HG02623 (cell line): Measurements from ENCODE around the gene DGCR2.
"Not testable (repeated sequence)": the region's sequence is repeated elsewhere in the genome, so short reads cannot be mapped to it uniquely, and the experiment has no call there.

Experiments used
- ATAC-seq: cut with Tn5 transposase; IDR thresholded peaks from one replicate; pipeline ENCODE4 v1.9.1; 2021; ENCODE audit warnings: moderate library complexity; ENCODE audit not compliant: unreplicated experiment

The DGCR2 gene

DNA sequence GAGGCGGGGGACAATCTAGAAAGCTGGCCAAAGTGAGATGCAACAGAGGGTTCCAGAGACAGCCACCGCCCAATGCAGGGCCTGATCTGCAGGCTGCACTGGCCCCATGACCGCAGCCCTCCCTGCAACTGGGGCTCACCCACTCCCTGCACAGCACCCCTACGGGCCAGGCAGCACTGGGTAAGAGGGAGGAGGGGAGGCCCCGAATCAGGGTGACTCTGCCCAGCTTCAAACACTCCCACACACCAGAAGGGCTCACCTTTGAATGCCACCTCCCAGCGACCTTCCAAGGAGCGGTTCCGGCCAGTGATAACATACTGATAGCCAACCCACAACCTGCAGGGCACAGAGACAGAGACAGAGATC, 59.3 kb downstream of the DGCR2 start:
- ATAC-seq = no peak

DNA sequence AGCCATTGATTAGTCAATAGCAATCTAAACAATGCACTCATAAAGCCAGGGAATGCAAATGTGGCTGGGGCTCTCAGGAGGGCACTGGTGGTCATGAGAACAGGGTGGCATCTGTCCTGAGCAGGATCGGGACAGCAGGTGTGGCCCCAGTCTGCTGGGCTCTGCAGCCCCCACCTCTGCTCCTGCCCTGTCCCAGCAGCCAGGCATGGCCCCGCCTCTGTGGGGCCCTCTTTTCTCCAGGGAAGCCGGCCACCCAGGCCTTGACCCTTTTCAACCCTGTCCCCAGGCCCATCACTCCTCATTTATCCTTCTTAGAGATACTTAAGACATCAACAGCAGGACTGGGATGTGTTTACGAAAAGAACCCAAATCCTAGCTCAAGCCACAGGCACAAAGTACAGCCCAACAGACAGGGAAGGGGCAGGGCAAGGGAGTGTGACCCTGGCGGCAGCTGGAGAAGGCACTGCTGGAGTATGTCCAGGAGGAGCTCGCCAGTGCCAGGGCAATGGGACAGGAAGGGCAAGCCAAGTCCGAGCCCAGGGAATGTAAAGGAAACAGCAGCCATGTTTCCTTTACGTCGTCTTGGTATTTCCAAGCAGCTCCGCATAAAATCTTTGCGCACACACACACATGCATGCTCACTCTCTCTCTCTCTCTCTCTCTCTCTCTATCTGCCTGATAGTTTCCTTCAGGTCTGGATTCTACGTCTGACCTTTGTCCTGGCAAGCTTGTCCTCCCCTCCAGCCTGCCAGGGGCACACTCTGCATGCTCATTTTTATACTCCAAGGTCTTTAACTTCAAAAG, 59.9 kb downstream of the DGCR2 start:
- no peak for ATAC-seq

DNA sequence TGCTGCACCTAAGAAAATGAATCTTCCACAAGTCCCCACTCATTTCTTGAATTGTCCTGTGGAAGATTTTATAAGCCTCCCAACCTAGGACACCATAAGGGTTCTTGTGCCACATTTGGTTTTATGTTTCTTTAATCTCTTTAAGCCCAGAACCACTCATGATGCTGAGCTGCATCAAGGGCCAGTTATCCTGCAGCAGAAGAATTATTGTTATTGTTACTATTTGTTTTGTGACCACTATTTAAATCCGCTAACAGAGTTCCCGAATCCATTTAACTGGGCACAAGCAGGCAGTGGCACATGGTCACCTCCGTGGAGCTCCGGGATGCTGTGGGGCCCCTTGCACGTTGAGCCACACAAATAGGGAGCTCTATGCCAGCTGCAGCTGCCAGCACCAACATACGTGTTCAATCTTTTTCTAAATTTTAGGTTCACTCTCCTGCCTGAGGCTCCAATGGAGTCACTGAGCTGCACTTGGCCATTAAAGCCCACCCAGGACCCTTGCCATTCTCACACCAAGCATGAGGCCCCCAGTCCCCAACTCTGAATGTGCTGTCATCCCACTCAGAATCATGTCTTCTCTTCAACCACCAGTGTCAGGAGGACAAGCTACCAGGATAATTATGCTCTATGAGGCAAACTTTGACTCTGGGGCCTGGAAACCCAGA, 60.6 kb downstream of the DGCR2 start:
- no peak for ATAC-seq

DNA sequence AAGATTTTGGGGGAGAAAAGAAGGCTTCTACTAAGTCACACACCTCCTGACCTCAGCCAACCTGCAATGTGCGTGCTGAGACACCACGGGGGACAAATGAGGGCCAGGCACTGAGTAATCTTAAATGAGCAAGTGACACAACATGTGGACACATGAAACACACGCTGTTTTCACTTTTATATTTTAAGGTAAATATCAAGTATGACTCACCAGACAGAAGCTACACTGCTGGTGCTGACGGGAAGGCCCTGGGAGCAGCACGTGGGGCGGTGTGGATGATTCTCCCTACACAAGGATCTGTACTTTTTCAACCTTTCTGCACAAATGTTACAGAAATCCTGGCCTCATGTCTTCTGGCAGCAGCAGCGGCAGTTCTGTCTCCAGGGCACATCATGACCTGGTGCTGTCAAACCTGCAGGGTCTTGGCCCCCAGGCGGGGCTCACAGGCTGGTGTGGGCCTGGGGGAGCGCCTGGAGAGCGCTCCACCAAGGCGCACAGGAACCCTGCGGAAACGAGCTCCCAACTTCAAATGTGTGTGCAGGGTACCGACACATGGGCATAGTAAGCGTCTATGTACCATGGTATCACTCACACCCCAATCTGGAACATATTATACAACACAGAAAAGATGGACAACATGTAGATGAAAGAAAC, 61.7 kb downstream of the DGCR2 start:
- no peak for ATAC-seq

DNA sequence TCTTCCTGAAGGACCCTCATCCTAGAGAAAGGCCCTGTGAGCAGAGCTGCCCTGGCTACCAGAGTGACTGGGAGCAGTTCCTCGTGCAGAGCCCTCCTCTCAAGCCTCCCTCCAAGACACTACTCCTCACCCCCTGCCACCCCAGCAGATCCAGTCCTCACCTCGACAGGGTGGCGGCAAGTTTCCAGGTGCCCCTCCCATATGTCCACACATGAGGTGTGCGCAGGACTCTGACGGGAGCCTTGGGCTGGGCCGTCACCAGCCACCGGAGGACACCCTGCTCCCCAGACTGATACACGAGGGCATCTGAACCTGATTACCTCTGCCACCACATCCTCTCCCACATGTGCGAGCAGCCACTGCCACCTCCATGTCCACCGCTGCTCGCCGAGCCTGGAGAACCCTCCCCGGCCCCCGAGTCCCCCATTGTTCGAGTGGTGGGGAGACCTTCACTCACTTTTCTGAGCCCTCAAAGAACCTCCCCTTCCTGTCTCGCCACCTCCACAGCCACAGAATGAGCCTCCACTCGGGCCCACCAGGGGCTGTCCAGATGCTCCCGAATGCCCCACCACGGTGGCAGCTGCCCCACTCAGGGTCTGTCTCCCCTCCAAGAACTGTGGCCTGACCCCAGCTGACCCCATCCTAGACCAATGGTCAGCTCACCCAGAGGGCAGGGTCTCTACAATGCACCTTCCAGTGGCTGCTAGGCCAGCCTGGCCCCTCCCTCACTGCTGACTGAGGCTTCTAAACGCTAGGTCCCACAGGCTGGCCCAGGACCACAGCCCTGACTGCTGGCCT, 62.5 kb downstream of the DGCR2 start:
- ATAC-seq = no peak

DNA sequence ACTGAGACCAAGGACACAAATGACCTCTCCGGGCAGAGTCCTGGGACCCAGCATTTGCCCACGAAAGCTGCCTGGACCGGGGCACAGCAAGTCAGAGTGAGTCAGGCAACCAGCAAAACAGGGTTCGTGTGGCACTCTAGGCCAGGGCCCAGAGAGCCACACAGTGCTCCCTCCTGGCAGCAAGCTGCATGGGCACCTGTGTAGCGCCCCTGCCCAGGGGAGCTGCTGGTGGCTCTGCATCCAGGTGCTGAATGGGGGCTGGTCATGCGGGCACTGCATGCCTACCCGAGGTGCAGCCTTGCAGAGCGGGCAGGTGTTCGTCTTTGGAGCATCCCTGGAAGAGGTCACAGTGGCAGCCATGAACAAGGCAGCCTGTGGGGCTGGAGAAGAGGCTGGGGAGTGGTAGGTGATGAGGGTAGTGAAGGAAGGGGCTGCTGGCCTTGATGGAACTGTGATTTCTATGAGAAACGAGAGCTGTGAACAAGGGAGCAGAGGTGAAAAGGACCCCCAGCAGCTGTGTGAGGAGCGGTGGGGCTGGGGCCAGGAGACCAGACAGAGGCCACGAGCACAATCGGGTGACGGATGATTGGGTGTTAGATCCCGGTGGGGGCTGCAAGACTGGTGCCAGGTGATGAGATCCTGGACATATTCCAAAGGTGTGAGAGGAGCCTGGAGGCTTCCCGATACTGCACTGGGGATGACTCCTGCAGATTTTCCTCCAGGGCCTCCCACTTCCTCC, 63.3 kb downstream of the DGCR2 start:
- no peak for ATAC-seq

DNA sequence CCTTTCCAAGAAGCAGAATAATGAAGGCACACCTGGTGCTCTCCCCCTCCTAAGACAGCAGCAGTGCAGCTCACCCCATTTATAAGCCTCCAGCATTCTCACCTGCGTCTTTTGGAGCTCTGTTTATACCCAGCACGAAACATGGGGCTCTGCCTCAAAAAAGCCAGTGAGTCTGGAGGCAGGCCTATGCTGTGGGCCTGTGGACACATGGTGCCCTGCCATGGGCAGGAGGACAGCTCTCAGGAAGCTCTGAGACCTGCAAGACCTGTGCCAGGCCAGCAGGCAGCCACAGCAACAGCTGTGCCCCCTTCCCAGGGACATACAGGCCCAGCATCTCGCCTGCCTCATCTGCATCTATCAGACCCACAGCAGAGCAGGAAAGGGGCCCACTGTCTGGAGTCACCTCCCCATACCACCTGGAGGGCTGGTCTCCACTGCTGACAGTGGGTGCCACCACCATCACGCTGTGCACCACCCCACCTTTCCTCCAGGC, 64.2 kb downstream of the DGCR2 start:
- no peak for ATAC-seq

DNA sequence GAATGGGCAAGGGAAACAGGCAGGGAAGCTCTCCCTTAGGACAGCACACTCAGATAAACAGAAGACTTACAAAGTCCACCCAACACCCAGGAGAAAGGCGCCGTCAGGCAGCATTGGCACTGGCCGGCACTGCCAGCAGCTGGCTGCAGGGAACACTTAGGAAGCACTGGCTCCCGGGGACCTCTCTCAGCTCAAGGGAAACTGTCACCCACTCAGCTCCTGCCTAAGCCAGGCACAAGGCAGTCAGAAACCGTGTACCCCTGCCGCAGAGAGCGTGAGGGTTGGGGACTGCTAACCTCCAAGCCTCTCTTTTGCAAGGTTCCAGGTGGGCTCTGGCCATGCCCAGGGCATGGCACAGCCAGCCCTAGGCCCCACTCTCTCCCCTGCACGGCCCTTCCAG, 64.7 kb downstream of the DGCR2 start:
- no peak for ATAC-seq

DNA sequence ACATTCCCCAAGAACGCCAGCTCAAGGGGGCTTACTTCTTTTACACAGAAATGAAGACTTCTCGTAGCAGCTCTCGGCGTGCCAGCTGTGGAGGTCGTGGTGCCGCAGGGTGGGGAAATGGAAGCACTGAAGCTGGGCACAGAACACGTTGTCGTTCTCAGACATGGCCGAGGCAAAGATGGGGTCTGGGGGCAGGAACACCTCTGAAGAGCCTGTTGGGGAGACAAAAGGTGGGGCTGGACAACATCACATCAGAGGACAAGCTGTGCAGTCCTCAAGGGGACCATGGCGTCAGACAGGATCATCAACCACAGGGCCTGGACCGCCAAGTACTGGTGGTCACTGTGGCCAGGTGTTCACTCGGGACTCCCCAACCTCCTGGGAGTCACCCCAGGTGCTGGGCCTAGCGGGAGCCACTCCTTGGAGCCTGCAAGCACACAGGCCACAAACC, 65.2 kb downstream of the DGCR2 start:
- ATAC-seq = no peak

DNA sequence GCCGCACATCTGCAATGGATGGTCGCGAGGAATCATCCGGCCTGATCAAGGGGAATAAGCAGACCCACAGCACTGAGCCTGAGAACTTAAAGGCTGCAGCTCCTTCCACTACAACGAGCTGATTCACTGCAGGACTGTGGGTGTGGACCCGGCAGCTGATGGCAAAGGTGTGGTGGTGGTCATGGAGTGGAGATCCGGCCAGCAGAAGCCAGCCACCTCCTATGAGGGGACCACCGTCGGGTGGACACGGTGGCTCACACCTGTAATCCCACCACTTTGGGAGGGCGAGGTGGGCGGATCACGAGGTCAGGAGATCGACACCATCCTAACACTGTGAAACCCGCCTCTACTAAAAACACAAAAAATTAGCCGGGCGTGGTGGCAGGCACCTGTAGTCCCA, 66.4 kb downstream of the DGCR2 start:
- no peak for ATAC-seq

DNA sequence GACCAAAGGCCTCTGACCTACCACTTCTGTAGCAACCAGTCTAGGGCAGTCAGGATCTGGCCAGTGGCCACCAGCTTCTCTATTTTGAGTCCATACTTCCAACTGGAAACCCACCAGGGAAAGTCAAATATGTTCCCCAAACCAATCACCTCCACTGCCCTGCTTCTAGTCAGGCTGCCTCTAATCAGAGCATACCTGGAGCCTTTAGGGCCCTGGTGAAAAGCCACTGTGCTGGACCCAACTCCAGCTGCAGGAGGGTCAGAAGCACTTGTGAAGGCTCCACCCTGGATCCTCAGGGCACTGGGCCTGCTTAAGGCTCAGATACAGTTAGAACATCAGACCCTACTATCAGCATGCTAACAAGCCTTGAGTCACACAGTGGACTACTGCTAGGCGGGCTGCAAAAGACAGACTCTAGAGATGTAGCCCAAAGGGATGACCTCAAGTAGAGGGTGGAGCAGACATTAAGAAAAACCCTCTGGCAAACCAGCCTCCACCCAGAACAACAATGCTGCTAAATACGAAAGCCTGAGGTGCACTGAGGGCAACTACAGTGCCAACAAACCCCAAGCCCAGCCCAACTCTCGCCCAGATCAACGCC, 69.2 kb downstream of the DGCR2 start:
- no peak for ATAC-seq

DNA sequence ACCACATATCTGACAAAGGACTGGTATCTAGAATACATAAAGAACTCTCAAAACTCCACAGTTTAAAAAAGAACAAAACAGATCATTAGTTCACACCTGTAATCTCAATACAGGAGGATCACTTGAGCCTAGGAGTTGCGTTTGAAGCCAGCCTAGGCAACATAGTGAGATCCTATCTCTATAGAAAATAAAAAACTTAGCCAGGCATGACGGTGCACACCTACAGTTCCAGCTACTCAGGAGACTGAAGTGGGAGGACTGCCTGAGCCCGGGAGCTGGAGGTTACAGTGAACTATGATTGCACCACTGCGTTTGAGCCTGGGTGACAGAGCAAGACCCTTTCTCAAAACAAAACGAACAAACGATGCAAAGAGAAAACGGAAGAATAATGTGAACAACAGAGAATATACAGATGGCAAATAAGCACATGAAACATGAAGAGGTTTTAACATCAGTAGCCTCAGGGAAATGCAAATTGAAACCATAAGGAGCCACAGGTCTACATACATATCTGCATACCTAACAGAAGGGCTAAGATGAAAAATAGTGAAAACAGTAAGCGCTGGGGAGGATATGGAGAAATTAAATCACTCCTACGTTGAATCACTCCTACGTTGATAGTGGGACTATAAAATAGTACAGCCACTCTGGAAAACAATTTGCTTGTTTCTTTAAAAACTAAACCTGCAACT, 70.7 kb downstream of the DGCR2 start:
- no peak for ATAC-seq

DNA sequence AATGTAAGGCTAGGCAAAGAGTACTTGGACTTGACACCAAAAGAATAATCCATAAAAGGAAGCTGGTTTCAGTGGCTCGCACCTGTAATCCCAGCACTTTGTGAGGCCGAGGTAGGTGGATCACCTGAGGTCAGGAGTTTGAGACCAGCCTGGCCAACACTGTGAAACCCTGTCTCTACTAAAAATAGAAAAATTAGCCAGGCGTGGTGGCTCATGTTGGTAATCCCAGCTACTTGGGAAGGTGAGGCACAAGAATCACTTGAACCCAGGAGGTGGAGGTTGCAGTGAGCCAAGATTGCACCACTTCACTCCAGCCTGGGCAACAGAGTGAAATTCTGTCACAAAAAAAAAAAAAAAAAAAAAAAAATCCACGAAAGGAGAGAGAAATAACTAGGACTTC, 71.4 kb downstream of the DGCR2 start:
- not testable (repeated sequence) for ATAC-seq

DNA sequence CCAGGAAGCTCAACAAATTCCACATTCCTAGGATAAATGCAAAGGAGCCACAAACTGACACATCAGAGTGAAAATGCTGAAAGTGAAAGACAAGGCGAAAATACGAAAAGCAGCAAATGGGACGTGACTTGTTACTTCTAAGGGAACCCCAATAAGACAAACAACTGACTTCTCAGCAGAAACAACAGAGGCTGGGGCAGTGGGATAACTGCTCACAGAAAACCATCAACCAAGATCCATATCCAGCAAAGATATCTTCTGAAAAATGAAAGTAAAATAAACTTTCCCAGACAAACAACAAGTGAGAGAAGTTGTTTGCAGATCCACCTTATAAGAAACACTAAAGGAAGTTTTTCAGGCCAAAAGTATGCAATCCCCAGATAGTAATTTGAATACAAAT, 72.1 kb downstream of the DGCR2 start:
- no peak for ATAC-seq

DNA sequence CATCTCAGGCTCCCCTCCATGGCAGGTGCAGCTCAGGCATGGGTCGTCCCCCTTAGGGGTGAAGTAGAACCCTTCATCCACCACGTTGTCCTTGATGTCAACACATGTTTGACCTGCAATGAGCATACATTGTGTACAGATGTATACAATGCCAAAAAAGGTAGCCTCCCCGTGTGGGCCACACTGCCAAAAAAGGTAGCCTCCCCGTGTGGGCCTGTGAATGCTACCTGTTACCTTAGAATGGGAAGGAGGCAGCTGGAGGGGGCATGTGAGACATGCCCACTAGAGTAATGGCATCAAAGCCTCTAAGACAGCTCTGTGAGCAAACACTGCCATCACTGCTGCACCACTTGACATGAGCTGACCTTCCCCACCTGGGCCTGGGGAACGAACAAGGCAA, 73.7 kb downstream of the DGCR2 start:
- no peak for ATAC-seq

DNA sequence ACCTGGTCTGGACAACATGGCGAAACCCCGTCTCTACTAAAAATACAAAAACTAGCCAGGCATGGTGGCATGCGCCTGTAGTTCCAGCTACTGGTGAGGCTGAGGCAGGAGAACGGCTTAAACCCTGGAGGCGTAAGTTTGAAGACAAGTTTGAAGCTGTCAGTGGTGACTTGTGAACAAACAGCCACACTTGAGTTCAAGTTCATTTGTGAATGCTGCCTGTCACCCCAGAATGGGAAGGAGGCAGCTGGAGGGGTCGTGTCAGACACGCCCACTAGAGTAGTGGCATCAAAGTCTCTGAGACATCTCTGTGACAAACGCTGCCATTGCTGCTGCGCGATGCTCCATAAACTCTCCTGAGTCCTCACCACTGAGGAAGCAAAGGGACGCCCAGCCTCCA, 74.2 kb downstream of the DGCR2 start:
- ATAC-seq = no peak

DNA sequence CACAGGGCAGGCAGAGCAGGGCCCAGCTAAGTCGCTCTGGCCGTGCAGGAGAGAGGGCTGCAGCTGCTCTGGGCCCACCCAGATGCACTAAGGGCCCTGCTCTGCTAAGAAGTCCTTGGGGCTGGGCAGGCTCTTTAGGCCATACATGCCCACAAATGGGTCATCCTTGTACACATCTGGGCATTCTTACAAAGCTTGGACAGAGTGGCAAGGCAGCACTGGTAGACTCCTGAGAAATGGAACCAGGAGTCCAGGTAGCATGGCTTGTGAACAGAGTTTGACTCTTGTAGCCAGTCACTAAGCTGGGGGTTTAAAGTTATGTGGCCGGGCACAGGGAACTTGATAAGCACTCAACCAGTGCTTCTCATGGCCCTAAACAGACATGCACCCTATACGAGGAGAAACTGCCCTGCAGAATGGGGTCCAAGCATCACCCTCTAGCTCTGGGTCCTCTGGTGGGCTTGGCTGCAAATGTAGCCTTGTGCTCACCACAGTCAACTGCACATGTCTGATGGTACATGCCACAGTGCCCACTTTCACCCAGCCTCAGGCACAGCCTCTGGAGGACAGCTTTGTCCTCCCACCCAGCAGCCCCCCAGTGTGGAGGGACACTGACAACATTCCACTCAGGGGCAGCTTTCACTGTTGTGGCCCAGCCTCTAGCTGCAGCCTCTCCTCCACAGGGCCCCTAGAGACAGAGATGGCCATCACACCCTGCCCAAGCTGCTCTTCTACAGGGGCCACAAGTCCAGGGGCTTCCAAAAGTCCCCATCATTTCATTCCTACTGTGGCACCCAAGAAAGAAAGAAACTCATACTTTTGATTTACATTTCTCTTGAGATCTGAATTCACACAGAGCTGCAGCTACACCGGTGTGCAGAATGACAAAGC, 75.2 kb downstream of the DGCR2 start:
- no peak for ATAC-seq

DNA sequence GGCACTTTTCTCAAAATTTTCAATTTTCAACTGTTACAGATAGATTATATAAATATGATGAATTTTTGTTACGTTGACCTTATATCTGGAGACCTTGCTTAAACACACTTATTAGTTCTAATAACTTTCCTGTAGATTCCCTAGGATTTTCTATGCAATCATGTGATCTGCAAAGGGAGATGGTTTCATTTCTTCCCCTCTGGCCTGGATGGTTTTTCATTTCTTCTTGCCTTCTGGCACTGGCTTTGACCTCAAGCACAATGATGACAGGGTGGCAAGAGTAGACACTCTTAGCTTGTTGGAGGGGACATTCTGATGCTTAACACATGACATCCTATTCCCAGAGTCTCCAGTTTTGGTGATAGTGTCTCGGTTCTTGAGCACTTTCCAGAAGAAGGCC, 75.9 kb downstream of the DGCR2 start:
- ATAC-seq = no peak
